ENCODE data around the gene RSPH3.

DNA sequence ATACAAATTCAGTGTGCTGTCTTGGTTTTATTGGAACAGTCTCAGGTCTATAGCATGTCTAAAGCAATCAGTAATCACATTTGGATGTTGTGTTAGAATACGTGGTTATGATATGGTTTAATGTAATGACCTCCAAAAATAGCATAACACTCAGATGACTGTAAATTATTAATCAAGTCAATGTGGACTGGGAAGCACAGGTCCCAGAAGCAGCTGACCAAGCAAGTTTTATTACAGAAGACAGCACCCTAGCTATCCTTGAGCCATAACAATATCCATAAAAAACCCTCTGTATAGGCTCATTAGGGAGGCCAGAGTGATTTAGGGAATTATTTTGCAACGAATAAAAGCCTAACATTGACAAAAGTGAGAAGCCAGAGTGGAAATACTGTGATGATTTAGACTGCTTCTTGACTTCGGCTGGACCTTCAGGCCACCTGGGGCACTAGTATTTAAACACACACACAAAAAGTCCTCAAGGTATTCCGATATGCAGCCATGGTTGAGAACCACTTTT lies 66.9 kb downstream of the RSPH3 start:
- no peak for TF ChIP-seq POLR2A (IDR thresholded peaks at IDR 0.05)
- TF ChIP-seq, protein P1, sequence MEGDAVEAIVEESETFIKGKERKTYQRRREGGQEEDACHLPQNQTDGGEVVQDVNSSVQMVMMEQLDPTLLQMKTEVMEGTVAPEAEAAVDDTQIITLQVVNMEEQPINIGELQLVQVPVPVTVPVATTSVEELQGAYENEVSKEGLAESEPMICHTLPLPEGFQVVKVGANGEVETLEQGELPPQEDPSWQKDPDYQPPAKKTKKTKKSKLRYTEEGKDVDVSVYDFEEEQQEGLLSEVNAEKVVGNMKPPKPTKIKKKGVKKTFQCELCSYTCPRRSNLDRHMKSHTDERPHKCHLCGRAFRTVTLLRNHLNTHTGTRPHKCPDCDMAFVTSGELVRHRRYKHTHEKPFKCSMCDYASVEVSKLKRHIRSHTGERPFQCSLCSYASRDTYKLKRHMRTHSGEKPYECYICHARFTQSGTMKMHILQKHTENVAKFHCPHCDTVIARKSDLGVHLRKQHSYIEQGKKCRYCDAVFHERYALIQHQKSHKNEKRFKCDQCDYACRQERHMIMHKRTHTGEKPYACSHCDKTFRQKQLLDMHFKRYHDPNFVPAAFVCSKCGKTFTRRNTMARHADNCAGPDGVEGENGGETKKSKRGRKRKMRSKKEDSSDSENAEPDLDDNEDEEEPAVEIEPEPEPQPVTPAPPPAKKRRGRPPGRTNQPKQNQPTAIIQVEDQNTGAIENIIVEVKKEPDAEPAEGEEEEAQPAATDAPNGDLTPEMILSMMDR (IDR thresholded peaks at IDR 0.05), result no peak
- TF ChIP-seq POLR2AphosphoS5 (IDR thresholded peaks at IDR 0.05), result no peak
- TF ChIP-seq EP300 (IDR thresholded peaks at IDR 0.05), result no peak
